Kidney (tissue), 14 donors: ENCODE results near the gene GSK3A. TPM values are rescaled to one million over a fixed set of nuclear protein-coding genes. Genes with fewer than 3 reads are reported as not detected.
A peak's percentile ranks its signal among the peaks of the same experiment; 100 is the strongest.

ENCODE experiments used
- DNase-seq, 5 donors: peaks; one replicate each; pipeline ENCODE4 v3.0.0-alpha.2; 2013 to 2020
- FAIRE-seq: peaks from 2 replicates; lab custom pipeline; 2012; peaks lifted over from hg19 to GRCh38; lab: Jason Lieb, UNC
- H3K27ac ChIP-seq, 2 donors: one replicate each; pipeline ENCODE4 v1.7.0; 2013; ENCODE audit warnings: low read depth in 2 of 2, low read length in 2 of 2, inconsistent platforms in 1 of 2
- H3K27me3 ChIP-seq: one replicate; pipeline ENCODE4 v1.7.1; 2013; ENCODE audit warnings: low read length, inconsistent platforms; ENCODE audit not compliant: control insufficient read depth, insufficient read depth
- H3K36me3 ChIP-seq, 3 donors: one replicate each; pipeline versions ENCODE4 v1.7.0 to v1.7.1; 2013; ENCODE audit warnings: low read length in 3 of 3, control low read depth in 1 of 3, inconsistent platforms in 1 of 3; ENCODE audit not compliant: insufficient read depth in 3 of 3, control insufficient read depth in 2 of 3
- H3K4me1 ChIP-seq, 3 donors: one replicate each; pipeline versions ENCODE4 v1.7.0 to v1.7.1; 2013; ENCODE audit warnings: low read length in 3 of 3, inconsistent platforms in 1 of 3, low read depth in 1 of 3; ENCODE audit not compliant: control insufficient read depth in 2 of 3, insufficient read depth in 2 of 3
- H3K4me3 ChIP-seq, 3 donors: one replicate each; pipeline versions ENCODE4 v1.7.0 to v1.8.1; 2013; ENCODE audit warnings: low read length in 3 of 3, control low read depth in 1 of 3, inconsistent platforms in 1 of 3
- H3K9ac ChIP-seq, 3 donors: one replicate each; pipeline versions ENCODE4 v1.7.0 to v1.7.1; 2013; ENCODE audit warnings: low read length in 3 of 3, control low read depth in 1 of 3, inconsistent platforms in 1 of 3
- H3K9me3 ChIP-seq, 3 donors: one replicate each; pipeline versions ENCODE4 v1.7.0 to v1.7.1; 2013; ENCODE audit warnings: low read length in 3 of 3, control low read depth in 1 of 3, inconsistent platforms in 1 of 3; ENCODE audit not compliant: control insufficient read depth in 2 of 3, insufficient read depth in 1 of 3
- CTCF ChIP-seq: IDR thresholded peaks from 3 replicates; pipeline ENCODE4 v1.5.1; 2012; ENCODE audit warnings: mild to moderate bottlenecking, moderate library complexity, borderline replicate concordance; ENCODE audit not compliant: insufficient read depth; ENCODE audit errors: extremely low read depth
- intact Hi-C: fragments of 100-400 bp; cut with DNase I; formaldehyde crosslinking; loops from one replicate; pipeline ENCODE4 v1.11.1; 2022
- polyA plus RNA-seq: library from polyadenylated mRNA; stranded (reverse); fragments of 350-450 nt; fragmentation: Illumina TruSeq; extraction: RNeasy Lipid Tissue Mini Kit (QIAGEN cat#74804); gene quantifications from one replicate; pipeline ENCODE4 v1.2.3, GENCODE V29; 2014; ENCODE audit warnings: low read depth, low replicate concordance; ENCODE audit not compliant: insufficient read depth
- total RNA-seq: library from RNA; stranded (reverse); fragmentation: NEBNext Ultra II Directional; extraction: Animal tissue kit (Norgen Biotek cat#: 25700); gene quantifications from one replicate; pipeline ENCODE4 v1.2.1, GENCODE V29; 2021
- donor health status: control.
- donor health status: control.
- donor health status: control.
- donor health status: control.
- donor health status: control.
- donor health status: DM: yes; HTN: yes; CAD: no.
- donor health status: Normal renal cell carcinoma (clear cell type).

GSK3A gene
- total and polyA plus RNA-seq, 2 donors from 2014 or later: 39.2 to 57.3 TPM

GRCh38 chr19:42197375-42197817 lies 45.0 kb downstream of the GSK3A start:
- no peak for FAIRE-seq

GRCh38 chr19:42196011-42197001 lies 46.1 kb downstream of the GSK3A start:
- H3K4me3 ChIP-seq: no peak overlapping the region
- TF ChIP-seq CTCF: no peak
- peak in 1 of 5 donors; percentile 75 for DNase-seq
- peaks cover 0 to 4% (median 0%) of the 10 kb centered on the region in 3 donors for H3K4me1 ChIP-seq
- no peaks in the 10 kb centered on the region for H3K27me3 ChIP-seq
- peaks cover 0 to 25% (median 9%) of the 10 kb centered on the region in 3 donors for H3K36me3 ChIP-seq
- intact Hi-C loops: no loop called here
- H3K9me3 ChIP-seq: no peaks in the 10 kb centered on the region
- H3K9ac ChIP-seq: no peak overlapping the region
- H3K27ac ChIP-seq: no peak overlapping the region
- FAIRE-seq: no peak

More at GRCh38 chr19:42197375-42197817, 45.0 kb downstream of the GSK3A start:
- Histone ChIP-seq H3K9me3 (no peaks in the 10 kb centered on the region), H3K36me3 (peaks cover 0 to 28% (median 10%) of the 10 kb centered on the region in 3 donors), H3K9ac (no peak overlapping the region), H3K4me1 (peaks cover 0 to 4% (median 0%) of the 10 kb centered on the region in 3 donors), H3K4me3 (no peak overlapping the region), H3K27ac (no peak overlapping the region), H3K27me3 (no peaks in the 10 kb centered on the region)
- peak in 1 of 5 donors; percentile 53 for DNase-seq
- intact Hi-C loops: no loop called here
- TF ChIP-seq CTCF: no peak

DNA sequence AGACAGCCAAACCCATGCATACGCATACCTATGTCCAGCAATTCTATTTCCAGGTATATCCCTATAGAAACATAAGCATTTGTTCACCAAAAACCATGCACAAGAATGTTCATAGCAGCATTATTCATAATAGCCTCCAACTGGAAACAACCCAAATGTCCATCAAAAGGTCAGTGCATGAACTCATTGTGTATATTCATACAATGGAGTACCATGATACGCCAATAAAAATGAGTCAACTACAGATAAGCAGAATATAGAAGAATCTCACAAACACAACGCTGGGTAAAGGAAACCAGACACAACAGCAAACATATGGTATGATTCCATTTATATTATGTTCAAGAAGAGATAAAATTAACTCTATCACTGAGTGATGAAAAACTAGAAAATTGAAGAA lies 48.7 kb downstream of the GSK3A start:
- H3K27me3 ChIP-seq: no peaks in the 10 kb centered on the region
- intact Hi-C loops: no loop called here
- no peaks in the 10 kb centered on the region for H3K4me1 ChIP-seq
- peaks cover 0 to 6% (median 2%) of the 10 kb centered on the region in 3 donors for H3K36me3 ChIP-seq
- H3K4me3 ChIP-seq: no peak overlapping the region
- H3K27ac ChIP-seq: no peak overlapping the region
- no peak for FAIRE-seq
- no peak for DNase-seq
- no peak for TF ChIP-seq CTCF
- H3K9me3 ChIP-seq: no peaks in the 10 kb centered on the region
- H3K9ac ChIP-seq: no peak overlapping the region
